Adrenal gland (tissue), 12 donors: ENCODE measurements around the gene RECQL. TPM values are rescaled to one million over a fixed set of nuclear protein-coding genes. Genes with fewer than 3 reads are reported as not detected.
A peak's percentile ranks its signal among the peaks of the same experiment; 100 is the strongest.

Experiments
- DNase-seq, 7 donors: peaks; one replicate each; pipeline ENCODE4 v3.0.0-alpha.2; 2019 to 2020
- H3K27ac ChIP-seq, 5 donors: fragments of 200-600 bp; sonication (generic) in 4 of 5; 1 replicate in 3 of 5; 2 replicates in 2 of 5; pipeline versions ENCODE4 v1.5.1 to v1.8.0; 2016 to 2020; ENCODE audit warnings: mild to moderate bottlenecking in 1 of 5
- H3K27me3 ChIP-seq: fragments of 200-600 bp; 2 replicates; pipeline ENCODE4 v1.8.0; 2021
- H3K36me3 ChIP-seq, 2 donors: fragments of 200-600 bp; replicated peaks in 1 of 2; 1 replicate in 1 of 2; 2 replicates in 1 of 2; pipeline versions ENCODE4 v1.5.1 to v1.8.0; 2018 to 2022
- H3K4me1 ChIP-seq, 2 donors: fragments of 200-600 bp; replicated peaks in 1 of 2; 1 replicate in 1 of 2; 2 replicates in 1 of 2; pipeline versions ENCODE4 v1.5.1 to v1.8.0; 2018 to 2021
- H3K4me3 ChIP-seq, 4 donors: fragments of 200-600 bp; sonication (generic) in 3 of 4; one replicate each; pipeline ENCODE4 v1.5.1; 2016 to 2018
- H3K9me3 ChIP-seq, 3 donors: fragments of 200-600 bp; sonication (generic) in 1 of 3; replicated peaks in 1 of 3; 1 replicate in 2 of 3; 2 replicates in 1 of 3; pipeline versions ENCODE4 v1.5.1 to v1.8.0; 2016 to 2021
- POLR2A ChIP-seq, 2 donors: fragments of 450-650 bp; IDR thresholded peaks; one replicate each; pipeline ENCODE4 v1.6.1; 2017; ENCODE audit warnings: antibody characterized with exemption in 2 of 2, mild to moderate bottlenecking in 2 of 2, moderate library complexity in 1 of 2
- WGBS, 4 donors: extraction: QIAGEN DNeasy Blood & Tissue Kit in 2 of 4; methylation state at CpG; one replicate each; pipeline versions ENCODE4 v1.1.5 to v1.1.7; 2013 to 2017; 5-methylcytosine and 5-hydroxymethylcytosine counted together
- intact Hi-C, 2 donors: fragments of 100-400 bp; cut with DNase I; formaldehyde crosslinking; loops; one replicate each; pipeline versions ENCODE4 v1.14.1 to v1.15.0; 2022 to 2023
- polyA plus RNA-seq, 3 donors: library from polyadenylated mRNA; stranded (reverse); fragments of 200-250 nt in 2 of 3; fragments of 350-450 nt in 1 of 3; fragmentation: Illumina TruSeq in 1 of 3; extraction: RNeasy Lipid Tissue Mini Kit (QIAGEN cat#74804) in 1 of 3; gene quantifications; one replicate each; pipeline ENCODE4 v1.2.3, GENCODE V29; 2013 to 2014
- total RNA-seq, 9 donors: library from RNA; depleted of rRNA in 4 of 9; stranded (reverse); fragments of >200 nt in 4 of 9; fragments of 120-200 nt in 1 of 9; fragmentation: NEBNext Ultra II Directional in 1 of 9; extraction: Animal tissue kit (Norgen Biotek cat#: 25700) in 1 of 9; gene quantifications; one replicate each; pipeline versions ENCODE4 v1.1.0 to v1.2.4, GENCODE V29; 2013 to 2023
- TF ChIP-seq, protein P1 (sequence below), 6 experiments: fragments of 450-650 bp in 4 of 6; fragments of 200-600 bp in 2 of 6; sonication (generic) in 1 of 6; IDR thresholded peaks; 1 replicate in 5 of 6; 2 replicates in 1 of 6; pipeline versions ENCODE4 v1.5.1 to v1.8.0; 2016 to 2021; ENCODE audit warnings: antibody characterized with exemption in 6 of 6, mild to moderate bottlenecking in 2 of 6, moderate library complexity in 1 of 6
- donor health status: healthy with polysubstance abuse.
- donor health status: Bipolar disorder and iron deficiency.
- donor health status: DM: yes; HTN: yes; CAD: no.
- donor health status: DM: no; HTN: no; CAD: no.
- donor health status: DM: no; HTN: no; CAD: no.
- donor health status: DM: yes; HTN: yes; CAD: no.

The RECQL gene
- total and polyA plus RNA-seq, 12 donors, result 12.6 to 42.1 (median 25.8) TPM

DNA sequence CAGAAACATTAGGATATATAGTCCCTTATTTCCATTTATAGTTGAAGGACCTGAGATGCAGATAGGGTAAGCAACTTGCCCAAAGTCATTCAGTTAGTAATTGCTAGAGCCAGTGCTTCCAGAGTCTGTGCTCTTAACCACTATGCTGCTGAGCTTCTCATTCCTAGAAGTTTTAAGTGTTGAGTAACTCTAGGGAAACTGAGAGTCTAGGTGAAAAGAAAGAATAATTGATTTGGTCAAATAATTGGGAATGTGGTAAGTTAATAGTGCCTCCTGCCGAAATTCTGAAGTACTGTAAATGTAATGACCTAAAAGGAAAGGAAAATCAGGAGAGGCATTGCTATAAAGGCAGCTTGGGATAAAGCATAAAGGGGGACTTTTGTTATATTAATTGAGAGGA, 49.9 kb downstream of the RECQL start:
- WGBS, 4 donors, result 0 to 46% (median 17%) methylated on average over 1 of the region's 1 CpG
- Histone ChIP-seq H3K9me3 (no peaks in the 10 kb centered on the region), H3K27me3 (no peaks in the 10 kb centered on the region), H3K4me1 (no peaks in the 10 kb centered on the region), H3K4me3 (no peak overlapping the region), H3K36me3 (peaks cover 0 to 26% of the 10 kb centered on the region in 2 donors), H3K27ac (no peak overlapping the region)
- TF ChIP-seq POLR2A (IDR thresholded peaks at IDR 0.05), result no peak
- TF ChIP-seq, protein P1, sequence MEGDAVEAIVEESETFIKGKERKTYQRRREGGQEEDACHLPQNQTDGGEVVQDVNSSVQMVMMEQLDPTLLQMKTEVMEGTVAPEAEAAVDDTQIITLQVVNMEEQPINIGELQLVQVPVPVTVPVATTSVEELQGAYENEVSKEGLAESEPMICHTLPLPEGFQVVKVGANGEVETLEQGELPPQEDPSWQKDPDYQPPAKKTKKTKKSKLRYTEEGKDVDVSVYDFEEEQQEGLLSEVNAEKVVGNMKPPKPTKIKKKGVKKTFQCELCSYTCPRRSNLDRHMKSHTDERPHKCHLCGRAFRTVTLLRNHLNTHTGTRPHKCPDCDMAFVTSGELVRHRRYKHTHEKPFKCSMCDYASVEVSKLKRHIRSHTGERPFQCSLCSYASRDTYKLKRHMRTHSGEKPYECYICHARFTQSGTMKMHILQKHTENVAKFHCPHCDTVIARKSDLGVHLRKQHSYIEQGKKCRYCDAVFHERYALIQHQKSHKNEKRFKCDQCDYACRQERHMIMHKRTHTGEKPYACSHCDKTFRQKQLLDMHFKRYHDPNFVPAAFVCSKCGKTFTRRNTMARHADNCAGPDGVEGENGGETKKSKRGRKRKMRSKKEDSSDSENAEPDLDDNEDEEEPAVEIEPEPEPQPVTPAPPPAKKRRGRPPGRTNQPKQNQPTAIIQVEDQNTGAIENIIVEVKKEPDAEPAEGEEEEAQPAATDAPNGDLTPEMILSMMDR (IDR thresholded peaks at IDR 0.05), result no peak
- no peak for DNase-seq
- intact Hi-C loops, result no loop called here

DNA sequence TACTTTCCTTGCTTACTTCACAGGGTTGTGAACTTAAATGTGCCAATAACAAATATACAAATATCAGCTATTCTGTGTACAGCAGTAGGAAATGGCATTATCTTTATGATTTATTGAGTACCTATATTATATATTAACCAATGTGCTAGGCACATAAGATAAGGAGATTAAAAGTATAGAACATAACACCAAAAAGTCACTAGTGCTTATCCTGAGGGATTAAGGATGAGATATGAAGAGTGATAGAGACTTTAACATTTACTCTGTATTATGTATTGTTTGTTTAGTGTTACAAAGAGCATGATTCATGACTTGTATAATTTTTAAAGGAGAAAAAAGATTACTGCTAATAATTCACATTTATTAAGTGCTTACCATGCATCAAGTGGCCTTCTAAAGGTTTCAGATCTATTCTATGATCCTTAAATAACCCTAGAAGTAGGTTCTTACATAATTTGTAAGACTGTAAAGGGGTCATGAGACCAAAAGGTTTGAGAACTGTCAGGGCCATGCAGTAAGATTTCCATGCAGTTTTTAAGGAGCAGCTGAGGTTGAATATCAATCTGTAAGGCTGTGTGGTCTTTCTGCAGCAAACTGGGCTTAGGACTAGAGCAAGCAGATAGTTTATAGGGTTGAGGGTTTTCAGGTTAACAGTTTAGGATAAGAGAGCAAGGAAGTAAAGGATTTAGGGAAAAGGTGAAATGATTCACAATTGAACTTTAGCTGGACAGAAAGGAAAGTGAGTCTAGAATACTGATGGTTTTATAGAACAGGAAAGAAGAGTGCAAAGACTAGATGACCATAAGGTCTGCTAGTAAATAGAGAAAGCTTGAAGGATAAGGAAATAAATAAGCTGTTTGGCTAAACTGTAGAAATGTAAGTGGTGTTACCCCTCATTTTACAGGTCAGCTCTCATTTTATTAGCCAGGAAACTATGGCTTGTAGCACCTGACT, 57.0 kb downstream of the RECQL start:
- Histone ChIP-seq H3K9me3 (no peaks in the 10 kb centered on the region), H3K4me1 (peaks cover 0 to 1% of the 10 kb centered on the region in 2 donors), H3K36me3 (peaks cover 0 to 24% of the 10 kb centered on the region in 2 donors), H3K27ac (no peak overlapping the region), H3K4me3 (no peak overlapping the region), H3K27me3 (no peaks in the 10 kb centered on the region)
- intact Hi-C loops, result no loop called here
- no peak for DNase-seq
- no peak for TF ChIP-seq POLR2A (IDR thresholded peaks at IDR 0.05)
- TF ChIP-seq, protein P1 (IDR thresholded peaks at IDR 0.05), result no peak

DNA sequence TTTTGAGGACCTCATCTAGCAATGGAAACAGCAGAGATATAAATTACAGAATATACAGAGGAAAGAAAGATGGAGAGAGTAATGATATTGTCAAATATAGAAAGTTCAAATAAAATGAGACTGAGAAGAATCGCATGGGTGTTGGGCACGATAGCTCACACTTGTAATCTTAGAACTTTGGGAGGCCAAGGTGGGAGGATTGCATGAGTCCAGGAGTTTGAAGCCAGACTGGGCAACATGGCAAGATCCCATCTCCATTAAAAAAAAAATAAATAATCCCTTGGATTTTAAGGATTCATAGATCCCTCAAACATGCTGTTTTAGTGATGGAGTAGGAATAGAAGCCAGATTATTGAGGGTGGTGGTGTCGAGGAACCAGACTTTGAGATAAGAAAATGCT, 62.1 kb downstream of the RECQL start:
- TF ChIP-seq, protein P1 (IDR thresholded peaks at IDR 0.05), result no peak
- no peak for TF ChIP-seq POLR2A (IDR thresholded peaks at IDR 0.05)
- Histone ChIP-seq H3K36me3 (peaks cover 0 to 6% of the 10 kb centered on the region in 2 donors), H3K27ac (no peak overlapping the region), H3K4me3 (no peak overlapping the region), H3K4me1 (peaks cover 0 to 19% of the 10 kb centered on the region in 2 donors), H3K27me3 (no peaks in the 10 kb centered on the region), H3K9me3 (no peaks in the 10 kb centered on the region)
- intact Hi-C loops, result no loop called here
- no peak for DNase-seq
- WGBS, 4 donors, result 92 to 97% (median 94%) methylated on average over 3 of the region's 3 CpGs

DNA sequence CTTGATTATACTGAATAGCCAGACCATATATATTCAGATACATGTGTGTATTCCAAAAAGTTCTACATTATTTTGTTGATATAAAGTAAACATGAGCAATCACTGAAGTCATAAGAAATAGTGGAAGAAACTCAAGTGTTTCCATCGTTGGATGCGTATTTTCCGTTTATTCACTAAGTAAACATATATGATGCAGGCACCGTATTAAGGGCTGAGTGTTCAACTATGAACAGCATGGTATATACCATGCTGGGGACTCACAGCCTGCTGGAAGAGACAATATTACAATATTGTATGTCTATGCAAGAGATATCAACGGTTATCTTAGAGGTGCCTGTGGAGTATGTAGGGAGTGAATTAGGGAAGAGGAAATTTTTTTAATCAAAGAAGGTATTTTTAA, 62.8 kb downstream of the RECQL start:
- no peak for DNase-seq
- Histone ChIP-seq H3K4me3 (peak overlapping the region in 1 of 4 donors; percentile 77), H3K27me3 (no peaks in the 10 kb centered on the region), H3K27ac (peak overlapping the region in 1 of 5 donors; percentile 76), H3K9me3 (no peaks in the 10 kb centered on the region), H3K4me1 (peaks cover 0 to 19% of the 10 kb centered on the region in 2 donors), H3K36me3 (peaks cover 0 to 6% of the 10 kb centered on the region in 2 donors)
- TF ChIP-seq, protein P1 (IDR thresholded peaks at IDR 0.05), result no peak
- no peak for TF ChIP-seq POLR2A (IDR thresholded peaks at IDR 0.05)
- intact Hi-C loops, result no loop called here
- WGBS, 4 donors, result 92 to 96% (median 93%) methylated on average over 5 of the region's 5 CpGs
